ENCODE results near the gene STX2. TPM values are rescaled to one million over a fixed set of nuclear protein-coding genes. Genes with fewer than 3 reads are reported as not detected.

Gene STX2
- total RNA-seq, 2 donors from 2014 or later = 24.5 to 26.3 TPM

DNA sequence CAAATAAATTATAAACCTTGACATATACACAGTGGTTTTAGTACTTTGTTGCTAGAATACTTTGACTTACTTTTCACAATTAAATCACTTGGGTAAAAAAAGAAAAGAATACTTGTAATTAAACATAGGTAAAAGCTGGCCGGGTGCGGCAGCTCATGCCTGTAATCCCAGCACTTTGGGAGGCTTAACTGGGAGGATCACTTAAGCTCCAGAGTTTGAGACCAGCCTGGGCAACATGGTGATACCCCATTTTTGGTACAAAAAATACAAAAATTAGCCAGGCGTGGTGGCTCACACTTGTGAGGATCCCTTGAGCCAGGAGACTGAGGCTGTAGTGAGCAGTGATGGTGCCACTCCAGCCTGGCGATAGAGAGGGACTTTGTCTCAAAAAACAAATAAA is 7.8 kb downstream of the STX2 start:
- peaks cover 0 to 24% of the 10 kb centered on the region in 2 donors for H3K4me1 ChIP-seq
- H3K4me3 ChIP-seq = no peak overlapping the region
- no peak overlapping the region for H3K27ac ChIP-seq
- no peak for DNase-seq (ENCODE audit: low spot score)
- H3K9me3 ChIP-seq = no peaks in the 10 kb centered on the region
- no peaks in the 10 kb centered on the region for H3K27me3 ChIP-seq
- TF ChIP-seq, protein P1, sequence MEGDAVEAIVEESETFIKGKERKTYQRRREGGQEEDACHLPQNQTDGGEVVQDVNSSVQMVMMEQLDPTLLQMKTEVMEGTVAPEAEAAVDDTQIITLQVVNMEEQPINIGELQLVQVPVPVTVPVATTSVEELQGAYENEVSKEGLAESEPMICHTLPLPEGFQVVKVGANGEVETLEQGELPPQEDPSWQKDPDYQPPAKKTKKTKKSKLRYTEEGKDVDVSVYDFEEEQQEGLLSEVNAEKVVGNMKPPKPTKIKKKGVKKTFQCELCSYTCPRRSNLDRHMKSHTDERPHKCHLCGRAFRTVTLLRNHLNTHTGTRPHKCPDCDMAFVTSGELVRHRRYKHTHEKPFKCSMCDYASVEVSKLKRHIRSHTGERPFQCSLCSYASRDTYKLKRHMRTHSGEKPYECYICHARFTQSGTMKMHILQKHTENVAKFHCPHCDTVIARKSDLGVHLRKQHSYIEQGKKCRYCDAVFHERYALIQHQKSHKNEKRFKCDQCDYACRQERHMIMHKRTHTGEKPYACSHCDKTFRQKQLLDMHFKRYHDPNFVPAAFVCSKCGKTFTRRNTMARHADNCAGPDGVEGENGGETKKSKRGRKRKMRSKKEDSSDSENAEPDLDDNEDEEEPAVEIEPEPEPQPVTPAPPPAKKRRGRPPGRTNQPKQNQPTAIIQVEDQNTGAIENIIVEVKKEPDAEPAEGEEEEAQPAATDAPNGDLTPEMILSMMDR (IDR thresholded peaks at IDR 0.05) = no peak
- H3K36me3 ChIP-seq = no peaks in the 10 kb centered on the region

DNA sequence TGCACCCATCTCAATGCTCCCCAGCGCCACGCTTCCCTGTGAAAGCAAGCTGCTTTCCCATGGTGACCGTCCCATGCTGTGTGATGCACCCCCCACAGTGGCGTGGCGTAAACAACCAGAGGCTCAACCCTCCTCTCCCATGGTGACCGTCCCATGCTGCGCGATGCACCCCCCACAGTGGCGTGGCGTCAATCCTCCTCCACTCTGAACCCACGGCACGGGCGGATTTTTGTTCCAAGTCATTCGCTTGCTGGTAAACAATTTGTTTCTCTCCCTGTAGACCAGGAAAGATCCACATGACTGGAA is 8.9 kb downstream of the STX2 start:
- H3K4me3 ChIP-seq = no peak overlapping the region
- H3K36me3 ChIP-seq = no peaks in the 10 kb centered on the region
- no peak for DNase-seq (ENCODE audit: low spot score)
- H3K4me1 ChIP-seq = peaks cover 0 to 16% of the 10 kb centered on the region in 2 donors
- no peaks in the 10 kb centered on the region for H3K27me3 ChIP-seq
- no peaks in the 10 kb centered on the region for H3K9me3 ChIP-seq
- TF ChIP-seq, protein P1 (IDR thresholded peaks at IDR 0.05) = no peak
- no peak overlapping the region for H3K27ac ChIP-seq

DNA sequence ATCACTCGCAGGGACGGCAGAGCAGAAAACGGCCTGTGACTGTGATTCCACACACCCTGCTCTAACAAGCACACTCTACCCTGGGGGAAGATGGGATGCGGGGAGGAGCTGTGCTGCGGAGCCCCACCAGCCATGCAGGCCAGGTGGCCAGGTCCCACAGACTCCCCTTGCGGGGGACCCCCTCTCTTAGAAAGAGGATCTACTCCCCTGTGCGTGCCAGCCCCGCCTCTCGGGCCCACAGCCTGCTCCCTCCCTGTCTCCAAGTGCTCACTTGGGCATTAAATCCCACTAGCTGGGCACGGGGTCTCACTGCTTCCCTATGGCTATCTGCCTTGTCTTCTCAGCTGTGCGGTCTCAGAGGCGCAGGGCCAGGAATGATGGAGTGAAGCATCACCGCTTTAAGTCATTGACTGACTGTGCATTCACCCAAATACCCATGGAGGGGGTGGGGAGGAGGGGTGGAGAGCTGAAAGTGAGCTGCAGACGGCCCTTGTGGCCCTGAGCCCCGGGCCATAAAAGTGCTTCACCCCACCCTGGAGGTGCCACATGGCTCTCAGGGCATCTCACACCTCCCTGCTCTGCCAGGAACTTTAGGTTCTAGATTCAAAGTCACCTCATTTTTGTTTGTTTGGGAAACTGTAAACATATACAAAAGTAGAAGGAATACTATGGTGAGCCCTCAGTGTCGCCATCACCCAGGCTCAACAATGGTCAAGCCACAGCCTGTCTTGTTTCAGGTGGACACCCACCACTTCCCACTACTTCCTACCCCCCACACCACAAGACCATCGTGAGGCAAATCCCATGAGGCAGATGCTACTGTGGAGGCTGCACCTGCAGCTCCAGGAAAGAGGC is 9.4 kb downstream of the STX2 start:
- Histone ChIP-seq H3K4me1 (peaks cover 0 to 12% of the 10 kb centered on the region in 2 donors), H3K9me3 (no peaks in the 10 kb centered on the region), H3K27me3 (no peaks in the 10 kb centered on the region), H3K4me3 (no peak overlapping the region), H3K27ac (no peak overlapping the region), H3K36me3 (no peaks in the 10 kb centered on the region)
- TF ChIP-seq, protein P1 (IDR thresholded peaks at IDR 0.05) = no peak
- no peak for DNase-seq (ENCODE audit: low spot score)

DNA sequence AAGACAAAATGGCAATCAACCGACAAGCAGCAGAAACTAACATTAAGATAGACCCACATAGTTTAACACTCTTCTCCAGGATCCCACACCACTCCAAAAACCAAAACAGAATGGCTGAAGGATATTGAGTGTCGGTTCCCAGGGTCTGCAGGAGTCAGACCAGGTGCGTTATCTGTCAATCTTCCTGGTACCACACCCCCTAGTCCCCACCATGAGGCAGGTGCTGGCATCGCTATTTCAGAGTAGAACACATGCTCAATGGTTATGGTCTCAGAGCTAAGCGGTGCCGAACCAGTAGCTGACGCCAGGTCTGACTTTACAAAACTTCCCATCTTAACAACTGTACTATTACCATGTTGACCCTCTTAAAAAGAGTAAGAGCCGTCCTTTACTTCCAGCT is 10.2 kb downstream of the STX2 start:
- TF ChIP-seq, protein P1 (IDR thresholded peaks at IDR 0.05) = no peak
- Histone ChIP-seq H3K4me3 (no peak overlapping the region), H3K36me3 (peaks cover 2% of the 10 kb centered on the region), H3K4me1 (peaks cover 0 to 10% of the 10 kb centered on the region in 2 donors), H3K27me3 (no peaks in the 10 kb centered on the region), H3K9me3 (no peaks in the 10 kb centered on the region), H3K27ac (no peak overlapping the region)
- DNase-seq (ENCODE audit: low spot score) = no peak

DNA sequence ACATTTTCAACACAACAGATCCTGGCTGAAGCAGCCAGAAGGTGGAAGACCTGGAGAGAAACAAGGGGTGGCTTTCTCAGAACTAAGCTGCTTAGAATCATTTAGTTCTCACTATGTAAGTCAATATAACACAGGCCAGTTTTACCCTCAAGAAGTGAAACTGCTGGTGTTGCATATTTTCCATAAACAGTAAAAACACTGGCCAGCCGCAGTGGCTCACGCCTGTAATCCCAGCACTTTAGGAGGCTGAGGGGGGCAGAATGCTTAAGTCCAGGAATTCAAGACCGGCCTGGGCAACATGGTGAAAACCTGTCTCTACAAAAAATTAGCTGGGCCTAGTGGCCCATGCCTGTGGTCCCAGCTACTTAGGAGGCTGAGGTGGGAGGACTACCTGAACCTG is 11.6 kb downstream of the STX2 start:
- TF ChIP-seq, protein P1 (IDR thresholded peaks at IDR 0.05) = no peak
- H3K4me3 ChIP-seq = no peak overlapping the region
- peaks cover 17% of the 10 kb centered on the region for H3K36me3 ChIP-seq
- H3K27me3 ChIP-seq = no peaks in the 10 kb centered on the region
- peaks cover 0 to 4% of the 10 kb centered on the region in 2 donors for H3K4me1 ChIP-seq
- no peaks in the 10 kb centered on the region for H3K9me3 ChIP-seq
- no peak for DNase-seq (ENCODE audit: low spot score)
- H3K27ac ChIP-seq = no peak overlapping the region
